ELF-1 (cell line): Measurements from ENCODE around the gene FAF2.
"Not testable (repeated sequence)": the region's sequence is repeated elsewhere in the genome, so short reads cannot be mapped to it uniquely, and the experiment has no call there.

Experiments
- DNase-seq: peaks from one replicate; pipeline ENCODE4 v3.0.0-alpha.2; 2016; ENCODE audit warnings: low read depth, low spot score

The FAF2 gene

GRCh38 chr5:176447978-176448608 is at the start of gene FAF2:
Gene FAF2, plus strand, starts transcription at chr5:176448385. Its CDS starts 23 bp downstream, at chr5:176448408.
- DNase-seq, result peak; percentile 98

GRCh38 chr5:176400382-176401156 is 47.6 kb upstream of the FAF2 start:
- peak; percentile 48 for DNase-seq

- no peak for DNase-seq
Measured at GRCh38 chr5:176401281-176402205, 46.6 kb upstream of the FAF2 start.

- peak; percentile 58 for DNase-seq
Measured at GRCh38 chr5:176405656-176406435, 42.3 kb upstream of the FAF2 start.

GRCh38 chr5:176406436-176407052 is 41.6 kb upstream of the FAF2 start:
- DNase-seq, result no peak

- no peak for DNase-seq
Measured at GRCh38 chr5:176407456-176408251, 40.5 kb upstream of the FAF2 start.

GRCh38 chr5:176408252-176408573 is 40.0 kb upstream of the FAF2 start:
- not testable (repeated sequence) for DNase-seq

GRCh38 chr5:176408590-176408989 is 39.6 kb upstream of the FAF2 start:
- no peak for DNase-seq

- no peak for DNase-seq
Measured at GRCh38 chr5:176409765-176410164, 38.4 kb upstream of the FAF2 start.

GRCh38 chr5:176410486-176411180 is 37.6 kb upstream of the FAF2 start:
- no peak for DNase-seq

- no peak for DNase-seq
Measured at GRCh38 chr5:176412517-176413254, 35.5 kb upstream of the FAF2 start.

GRCh38 chr5:176413255-176413565 is 35.0 kb upstream of the FAF2 start:
- DNase-seq, result no peak

GRCh38 chr5:176413709-176414191 is 34.4 kb upstream of the FAF2 start:
- DNase-seq, result no peak

- no peak for DNase-seq
Measured at GRCh38 chr5:176414704-176415103, 33.5 kb upstream of the FAF2 start.

GRCh38 chr5:176415240-176415951 is 32.8 kb upstream of the FAF2 start:
- peak; percentile 90 for DNase-seq

GRCh38 chr5:176415952-176416924 is 31.9 kb upstream of the FAF2 start, which contains the start of gene CLTB:
Gene CLTB, minus strand, starts transcription at chr5:176416539. Its CDS starts 176 bp downstream, at chr5:176416363.
- DNase-seq, result peak; percentile 94

- no peak for DNase-seq
Measured at GRCh38 chr5:176416965-176417364, 31.2 kb upstream of the FAF2 start.
